Fibroblast of lung (primary cell): Measurements from ENCODE around the gene GPX2. TPM values are rescaled to one million over a fixed set of nuclear protein-coding genes. Genes with fewer than 3 reads are reported as not detected.

Experiments used
- DNase-seq, 2 donors: peaks; one replicate each; pipeline versions ENCODE4 v3.0.0 to v3.0.0-alpha.2; 2010; ENCODE audit warnings: low read depth in 2 of 2
- H2AFZ ChIP-seq: 2 replicates; pipeline ENCODE4 v1.5.1; 2012; ENCODE audit warnings: low read length, control low read depth, inconsistent platforms
- H3K27ac ChIP-seq: 2 replicates; pipeline ENCODE4 v1.5.1; 2011; ENCODE audit warnings: low read length, control low read depth; ENCODE audit not compliant: insufficient read depth
- H3K27me3 ChIP-seq: 2 replicates; pipeline ENCODE4 v1.5.1; 2011; ENCODE audit warnings: mild to moderate bottlenecking, low read length; ENCODE audit not compliant: control insufficient read depth, insufficient read depth
- H3K36me3 ChIP-seq: 2 replicates; pipeline ENCODE4 v1.5.1; 2011; ENCODE audit warnings: low read length; ENCODE audit not compliant: control insufficient read depth, insufficient read depth
- H3K4me1 ChIP-seq: 2 replicates; pipeline ENCODE4 v1.5.1; 2011; ENCODE audit warnings: low read length; ENCODE audit not compliant: control insufficient read depth, insufficient read depth; ENCODE audit errors: extremely low read depth
- H3K4me2 ChIP-seq: 2 replicates; pipeline ENCODE4 v1.5.1; 2011; ENCODE audit warnings: low read length, control low read depth; ENCODE audit not compliant: insufficient read depth; ENCODE audit errors: extremely low read depth
- H3K4me3 ChIP-seq, 4 experiments: fragments of 200-600 bp in 1 of 4; sonication (generic) in 1 of 4; replicated peaks in 1 of 4; 2 replicates each; pipeline ENCODE4 v1.5.1; 2011 to 2016; ENCODE audit warnings: low read length in 4 of 4, low read depth in 3 of 4, mild to moderate bottlenecking in 3 of 4, control low read depth in 2 of 4, inconsistent platforms in 1 of 4, mixed read lengths in 1 of 4; ENCODE audit not compliant: insufficient read depth in 1 of 4; ENCODE audit errors: control extremely low read depth in 1 of 4
- H3K79me2 ChIP-seq: 2 replicates; pipeline ENCODE4 v1.5.1; 2012; ENCODE audit warnings: mild to moderate bottlenecking, low read length, inconsistent platforms; ENCODE audit not compliant: control insufficient read depth, insufficient read depth
- H3K9ac ChIP-seq: 2 replicates; pipeline ENCODE4 v1.5.1; 2011; ENCODE audit warnings: mild to moderate bottlenecking, low read length, control low read depth; ENCODE audit not compliant: insufficient read depth
- H3K9me3 ChIP-seq: 2 replicates; pipeline ENCODE4 v1.5.1; 2012; ENCODE audit warnings: low read depth, low read length; ENCODE audit not compliant: control insufficient read depth, insufficient read depth
- H4K20me1 ChIP-seq: 2 replicates; pipeline ENCODE4 v1.5.1; 2011; ENCODE audit warnings: low read length; ENCODE audit not compliant: control insufficient read depth, insufficient read depth; ENCODE audit errors: extremely low read depth
- EZH2 ChIP-seq: IDR thresholded peaks from 2 replicates; pipeline ENCODE4 v1.5.1; 2012; ENCODE audit warnings: low read length, control low read depth, mild to moderate bottlenecking; ENCODE audit errors: missing control alignments
- polyA plus RNA-seq, 2 donors: library from polyadenylated mRNA; depleted of rRNA in 1 of 2; stranded (reverse) in 1 of 2; unstranded in 1 of 2; fragments of >200 nt; gene quantifications; 2 replicates each; pipeline ENCODE4 v1.2.1, GENCODE V29; 2011 to 2012; ENCODE audit warnings: missing spikeins in 1 of 2
- total RNA-seq: library from RNA; depleted of rRNA; stranded (reverse); fragments of >200 nt; gene quantifications from 2 replicates; pipeline ENCODE4 v1.2.1, GENCODE V29; 2014
- TF ChIP-seq, protein P1 (sequence below), 2 donors: IDR thresholded peaks in 1 of 2; conservative IDR thresholded peaks in 1 of 2; 1 replicate in 1 of 2; 2 replicates in 1 of 2; pipeline ENCODE4 v1.5.1; 2011 to 2012; ENCODE audit warnings: low read length in 2 of 2, control low read depth in 1 of 2, inconsistent platforms in 1 of 2, low read depth in 1 of 2, mild to moderate bottlenecking in 1 of 2

The GPX2 gene
- total and polyA plus RNA-seq, 2 donors (not counting 1 experiment from before 2014, with no cell fraction given), result not detected

DNA sequence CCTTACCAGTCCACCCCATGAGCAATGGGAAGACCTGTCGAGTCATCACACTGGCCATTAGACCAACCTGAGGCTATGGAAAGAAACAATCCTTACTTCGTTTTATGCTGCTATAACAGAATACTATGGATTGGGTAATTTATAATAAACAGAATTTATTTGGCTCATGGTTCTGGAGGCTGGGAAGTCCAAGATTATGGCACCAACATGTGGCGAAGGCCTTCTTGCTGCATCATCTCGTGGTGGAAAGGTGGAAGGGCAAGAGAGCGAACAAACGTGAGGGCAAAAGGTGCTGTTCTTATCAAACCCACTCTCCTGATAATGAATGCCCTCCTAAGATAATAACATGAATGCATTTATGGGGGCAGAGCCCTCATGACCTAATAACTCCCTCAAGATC is 53.2 kb downstream of the GPX2 start:
- no peak overlapping the region for H3K4me3 ChIP-seq
- no peak overlapping the region for H2AFZ ChIP-seq
- no peak overlapping the region for H3K9ac ChIP-seq
- DNase-seq, result peak in 1 of 2 donors; percentile 19
- H3K4me1 ChIP-seq, result no peaks in the 10 kb centered on the region
- no peak overlapping the region for H3K27ac ChIP-seq
- no peaks in the 10 kb centered on the region for H3K79me2 ChIP-seq
- H3K27me3 ChIP-seq, result peaks cover 5% of the 10 kb centered on the region
- no peaks in the 10 kb centered on the region for H4K20me1 ChIP-seq
- no peak overlapping the region for H3K4me2 ChIP-seq
- no peaks in the 10 kb centered on the region for H3K36me3 ChIP-seq
- no peaks in the 10 kb centered on the region for H3K9me3 ChIP-seq
- TF ChIP-seq EZH2, result no peak
- TF ChIP-seq, protein P1, sequence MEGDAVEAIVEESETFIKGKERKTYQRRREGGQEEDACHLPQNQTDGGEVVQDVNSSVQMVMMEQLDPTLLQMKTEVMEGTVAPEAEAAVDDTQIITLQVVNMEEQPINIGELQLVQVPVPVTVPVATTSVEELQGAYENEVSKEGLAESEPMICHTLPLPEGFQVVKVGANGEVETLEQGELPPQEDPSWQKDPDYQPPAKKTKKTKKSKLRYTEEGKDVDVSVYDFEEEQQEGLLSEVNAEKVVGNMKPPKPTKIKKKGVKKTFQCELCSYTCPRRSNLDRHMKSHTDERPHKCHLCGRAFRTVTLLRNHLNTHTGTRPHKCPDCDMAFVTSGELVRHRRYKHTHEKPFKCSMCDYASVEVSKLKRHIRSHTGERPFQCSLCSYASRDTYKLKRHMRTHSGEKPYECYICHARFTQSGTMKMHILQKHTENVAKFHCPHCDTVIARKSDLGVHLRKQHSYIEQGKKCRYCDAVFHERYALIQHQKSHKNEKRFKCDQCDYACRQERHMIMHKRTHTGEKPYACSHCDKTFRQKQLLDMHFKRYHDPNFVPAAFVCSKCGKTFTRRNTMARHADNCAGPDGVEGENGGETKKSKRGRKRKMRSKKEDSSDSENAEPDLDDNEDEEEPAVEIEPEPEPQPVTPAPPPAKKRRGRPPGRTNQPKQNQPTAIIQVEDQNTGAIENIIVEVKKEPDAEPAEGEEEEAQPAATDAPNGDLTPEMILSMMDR (conservative IDR thresholded peaks at IDR 0.05 in 1 of 2, IDR thresholded peaks at IDR 0.05 in 1 of 2; ENCODE audit: low read depth in 1 of 2, low read length in 2 of 2), result no peak

Other genes starting within 250 kb of the GPX2 start
- 0.17 and 2.3 TPM in 2 replicates for gene PLEKHG3, start 238.3 kb downstream of the GPX2 start, total RNA-seq
- 2.5 and 3.0 TPM in 2 replicates for gene PLEKHG3, start 238.3 kb downstream of the GPX2 start, polyA plus RNA-seq
- under 0.01 TPM in 1 of 2 replicates, not detected in the other for gene SPTB, start 62.8 kb downstream of the GPX2 start, total RNA-seq
- 0.01 TPM in 1 of 2 replicates, not detected in the other for gene SPTB, start 62.8 kb downstream of the GPX2 start, polyA plus RNA-seq
- 38.6 and 47.8 TPM in 2 replicates for gene CHURC1, start 28.3 kb downstream of the GPX2 start, total RNA-seq
- 89.5 and 92.3 TPM in 2 replicates for gene CHURC1, start 28.3 kb downstream of the GPX2 start, polyA plus RNA-seq
- 3.6 TPM in 2 replicates for gene RAB15, start 29.6 kb upstream of the GPX2 start, total RNA-seq
- gene RAB15, start 29.6 kb upstream of the GPX2 start, polyA plus RNA-seq, result 2.2 and 8.8 TPM in 2 replicates
- gene FNTB, start 44.1 kb upstream of the GPX2 start, total RNA-seq, result 6.9 and 8.8 TPM in 2 replicates
- 13.2 and 13.9 TPM in 2 replicates for gene FNTB, start 44.1 kb upstream of the GPX2 start, polyA plus RNA-seq
- 35.0 and 39.0 TPM in 2 replicates for gene MAX, start 159.8 kb upstream of the GPX2 start, total RNA-seq
- 85.8 and 92.8 TPM in 2 replicates for gene MAX, start 159.8 kb upstream of the GPX2 start, polyA plus RNA-seq